Kidney glomerular epithelial cell (primary cell): ENCODE measurements around the gene PSMB9.
"Not testable (repeated sequence)": the region's sequence is repeated elsewhere in the genome, so short reads cannot be mapped to it uniquely, and the experiment has no call there.

Source experiments
- DNase-seq: peaks from one replicate; lab custom pipeline; 2025; lab: John Stamatoyannopoulos, UW

The PSMB9 gene

DNA sequence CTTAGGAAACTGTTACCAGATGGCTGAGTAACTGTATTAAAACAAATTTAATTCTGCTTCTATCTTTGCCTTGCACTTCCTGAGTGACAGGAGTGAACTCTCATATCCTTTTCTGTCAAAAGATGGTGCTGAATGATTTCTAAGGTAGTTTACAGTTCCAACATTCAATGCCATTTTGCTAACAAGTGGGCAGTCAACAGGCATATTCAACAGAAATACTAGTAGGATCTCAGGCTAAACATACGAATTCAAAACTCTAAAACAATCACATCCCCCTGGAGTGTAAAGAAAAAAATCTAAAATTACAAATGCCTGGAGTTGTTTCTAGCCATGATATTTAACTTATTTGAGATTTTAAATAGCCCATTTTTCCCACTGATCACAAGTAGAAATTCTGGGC is 6.7 kb downstream of the PSMB9 start:
- no peak for DNase-seq

DNA sequence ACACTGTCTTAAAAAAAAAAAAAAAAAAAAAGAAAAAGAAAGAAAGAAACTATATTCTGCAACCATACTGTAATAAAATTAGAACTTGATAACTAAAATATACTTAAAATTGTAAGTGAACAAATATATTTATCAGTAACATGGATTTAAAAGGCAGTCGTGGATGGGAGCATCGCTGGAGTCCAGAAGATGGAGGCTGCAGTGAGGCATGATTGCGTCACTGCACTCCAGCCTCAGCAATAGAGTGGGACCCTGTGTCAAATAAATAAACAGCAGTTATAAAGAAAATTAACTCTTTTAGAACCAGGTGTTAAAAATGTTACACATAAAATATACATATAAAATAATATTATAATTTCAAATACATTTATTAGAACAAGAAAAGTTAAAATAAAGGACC is 8.7 kb downstream of the PSMB9 start:
- DNase-seq = no peak

DNA sequence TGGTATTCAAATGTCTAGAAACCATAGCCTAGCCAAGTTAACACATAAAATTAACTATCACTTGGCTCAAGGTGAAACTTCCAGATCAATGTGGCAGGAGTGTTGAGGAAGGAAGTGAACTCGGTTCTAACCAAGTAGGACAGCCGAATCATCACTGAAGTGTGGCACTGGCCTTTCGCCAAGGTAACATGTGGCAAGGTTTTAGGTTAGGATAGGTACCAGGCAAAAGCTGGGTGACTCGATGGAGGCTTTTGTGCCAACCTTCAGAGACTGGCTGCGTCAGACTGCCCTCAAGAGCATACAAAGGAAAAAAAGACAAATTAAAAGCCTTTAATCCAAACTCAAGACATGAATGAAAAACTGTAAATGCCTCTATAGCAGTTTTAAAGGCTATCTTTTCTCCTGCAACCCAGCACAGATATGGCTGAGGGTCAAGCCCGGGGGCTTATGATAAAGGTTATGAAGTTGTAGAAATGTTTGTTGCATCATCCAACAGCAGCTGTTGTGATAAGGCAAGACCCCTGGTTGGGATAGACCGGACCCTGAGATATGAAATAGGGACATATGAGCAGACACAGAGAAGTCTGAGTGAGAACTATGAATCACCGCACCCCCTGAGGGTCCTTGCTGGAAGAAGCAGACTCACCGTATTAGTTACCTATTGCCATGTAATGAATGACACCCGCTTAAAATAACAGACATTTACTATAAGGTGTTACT is 11.9 kb downstream of the PSMB9 start:
- no peak for DNase-seq

DNA sequence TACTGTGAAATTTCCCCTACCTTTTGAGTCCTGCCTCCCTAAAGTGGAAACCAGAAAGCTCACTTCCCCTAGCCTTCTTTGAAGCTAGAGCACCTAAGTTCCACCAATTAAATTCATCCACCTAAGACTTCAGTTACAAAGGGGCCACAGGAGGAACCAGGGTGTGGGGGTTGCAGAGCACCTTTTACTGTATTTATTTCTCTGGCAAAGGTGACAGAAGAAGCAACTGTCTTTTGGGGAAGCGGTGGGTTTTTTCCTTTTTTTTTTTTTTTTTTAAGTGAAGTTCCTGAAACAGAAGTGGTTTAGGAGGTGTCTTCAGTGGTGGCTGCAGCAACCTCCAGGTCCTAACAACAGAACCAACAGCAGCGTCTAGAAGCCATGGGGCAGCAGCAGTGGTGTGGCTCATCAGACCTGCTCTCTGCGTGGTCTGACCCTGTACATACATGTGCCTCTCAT is 13.1 kb downstream of the PSMB9 start:
- DNase-seq = no peak

DNA sequence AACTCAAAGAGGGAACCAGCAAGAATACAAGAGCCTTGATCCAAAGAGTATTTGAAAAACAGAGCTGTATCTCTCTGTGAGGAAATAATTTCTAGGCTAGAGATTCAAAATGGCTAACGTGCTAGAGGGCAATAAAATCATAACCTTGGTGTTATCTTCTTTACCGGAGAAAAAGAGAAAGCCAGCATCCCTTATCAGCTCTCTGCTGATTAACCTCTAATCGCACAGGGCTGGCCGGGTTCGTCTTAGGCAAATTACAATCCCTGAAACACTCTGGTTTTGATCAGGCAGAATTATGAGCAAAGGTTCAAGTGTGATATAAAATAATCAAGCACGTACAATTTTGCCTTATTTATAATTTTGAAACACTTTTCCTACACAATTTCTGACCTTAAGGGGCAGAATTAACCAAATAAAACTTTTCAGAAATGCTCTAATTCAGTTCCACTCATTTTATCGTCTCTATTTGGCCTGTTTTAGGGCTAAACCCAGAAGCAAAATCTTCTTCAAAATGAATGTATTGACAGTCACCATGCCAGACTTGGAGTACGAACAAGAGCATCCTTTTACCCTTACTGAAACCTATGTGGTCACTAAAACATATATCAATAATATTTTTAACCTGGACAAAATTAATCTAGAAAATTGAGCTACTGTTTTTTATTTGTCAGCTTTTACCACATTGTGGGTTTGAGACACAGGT is 13.7 kb downstream of the PSMB9 start:
- no peak for DNase-seq

DNA sequence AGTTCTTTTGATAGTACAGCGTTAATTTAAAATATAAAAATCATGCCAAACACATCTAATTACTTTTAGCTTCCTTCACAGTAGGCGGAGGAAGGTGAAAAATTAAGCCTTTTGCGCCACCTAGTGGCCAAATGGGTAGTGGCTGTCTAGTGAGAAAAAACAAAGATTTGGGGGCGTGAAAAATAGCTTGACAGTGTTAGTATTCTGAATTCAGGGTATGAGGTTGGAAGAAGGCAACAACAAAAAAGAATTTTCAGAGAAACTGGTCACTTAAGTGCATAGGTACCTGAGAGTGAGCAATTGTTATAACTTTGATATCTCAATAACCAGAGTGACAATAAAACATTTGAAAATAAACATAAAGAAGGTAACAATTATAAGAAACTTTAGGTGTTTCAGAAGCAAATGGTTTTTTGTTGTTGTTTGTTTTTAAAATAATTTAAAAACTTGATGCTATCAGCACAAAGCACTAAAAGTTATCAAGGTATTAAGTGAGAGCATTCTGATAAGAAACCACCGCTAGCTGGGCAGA is 14.3 kb downstream of the PSMB9 start:
- peak; percentile 70 for DNase-seq

DNA sequence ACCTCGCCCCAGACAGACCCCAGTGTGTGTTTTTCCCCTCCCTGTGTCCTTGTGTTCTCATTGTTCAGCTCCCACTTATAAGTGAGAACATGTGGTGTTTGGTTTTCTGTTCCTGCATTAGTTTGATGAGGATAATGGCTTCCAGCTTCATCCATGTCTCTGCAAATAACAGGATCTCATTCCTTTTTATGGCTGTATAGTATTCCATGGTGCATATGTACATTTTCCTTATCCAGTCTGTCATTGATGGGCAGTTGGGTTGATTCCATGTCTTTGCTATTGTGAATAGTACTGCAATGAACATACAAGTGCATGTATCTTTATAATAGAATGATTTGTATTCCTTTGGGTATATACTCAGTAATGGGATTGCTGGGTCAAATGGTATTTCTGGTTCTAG is 20.0 kb downstream of the PSMB9 start:
- DNase-seq = not testable (repeated sequence)

DNA sequence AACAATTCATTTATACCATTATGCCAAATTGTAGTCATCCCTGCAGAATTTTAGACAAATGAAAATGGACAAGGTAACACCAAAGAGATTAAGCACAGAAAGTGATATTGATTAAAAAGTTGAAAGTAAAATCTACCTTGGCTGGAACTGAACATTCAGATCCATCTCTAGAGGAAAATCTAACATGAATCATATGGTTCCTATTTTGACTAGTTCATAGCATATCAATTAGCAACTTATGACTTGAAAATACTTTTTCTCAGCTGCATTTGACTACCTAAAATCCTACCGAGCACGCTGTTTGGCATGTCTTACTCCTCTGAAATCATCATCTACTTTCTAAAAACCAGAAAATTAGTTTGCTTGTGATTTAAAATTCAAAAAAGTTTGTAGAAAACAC is 22.6 kb downstream of the PSMB9 start:
- no peak for DNase-seq

DNA sequence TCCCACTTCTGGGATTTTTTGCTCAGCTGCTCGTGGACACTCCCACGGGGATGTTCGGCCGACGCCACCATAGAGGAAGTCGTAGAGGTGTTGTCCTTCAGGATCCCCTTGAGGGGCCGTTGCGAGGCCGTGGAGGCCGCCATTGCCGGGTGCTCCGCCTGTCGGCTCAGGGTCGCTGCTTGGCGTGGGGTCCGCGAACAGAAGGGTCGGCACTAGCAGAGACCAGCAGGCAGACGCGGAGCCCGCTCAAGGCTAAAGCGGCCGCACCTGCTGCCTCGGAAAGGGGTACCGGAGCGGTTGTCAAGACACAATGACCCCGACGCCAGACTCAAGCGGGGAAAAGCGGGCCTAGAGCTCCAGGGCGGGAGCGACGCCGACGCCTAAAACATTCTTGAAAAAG is 25.7 kb downstream of the PSMB9 start:
- DNase-seq = no peak

DNA sequence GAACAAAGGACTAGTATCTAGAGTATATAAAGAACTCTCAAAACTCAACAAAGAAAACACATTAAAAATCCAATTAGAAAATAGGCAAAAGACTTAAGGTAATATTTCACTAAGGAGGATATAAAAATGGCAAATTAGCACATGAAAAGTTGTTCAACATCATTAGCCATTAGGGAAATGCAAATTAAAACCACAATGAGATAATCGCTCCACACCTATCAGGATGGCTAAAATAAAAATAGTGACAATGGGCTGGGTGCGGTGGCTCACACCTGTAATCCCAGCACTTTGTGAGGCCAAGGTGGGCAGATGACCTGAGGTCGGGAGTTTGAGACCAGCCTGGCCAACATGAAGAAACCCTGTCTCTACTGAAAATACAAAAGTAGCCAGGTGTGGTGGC is 27.0 kb downstream of the PSMB9 start:
- DNase-seq = not testable (repeated sequence)

DNA sequence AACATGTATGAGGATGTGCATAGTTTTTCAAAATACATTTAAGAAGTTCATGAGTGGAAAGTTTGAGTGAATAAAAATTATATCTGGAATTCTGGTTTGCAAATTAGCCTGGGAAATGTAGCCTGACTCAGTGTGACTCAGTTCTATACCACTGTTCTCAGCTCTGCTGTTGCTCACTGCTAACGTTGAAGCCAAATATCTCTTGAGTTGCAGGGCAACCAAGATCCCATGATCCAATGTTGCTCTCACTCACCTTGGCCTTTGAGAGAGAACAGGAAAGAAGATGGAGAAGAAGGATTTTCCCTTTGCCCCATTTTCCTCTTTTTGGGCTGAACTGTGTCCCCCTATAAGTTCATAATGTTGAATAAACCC is 28.9 kb downstream of the PSMB9 start:
- no peak for DNase-seq

DNA sequence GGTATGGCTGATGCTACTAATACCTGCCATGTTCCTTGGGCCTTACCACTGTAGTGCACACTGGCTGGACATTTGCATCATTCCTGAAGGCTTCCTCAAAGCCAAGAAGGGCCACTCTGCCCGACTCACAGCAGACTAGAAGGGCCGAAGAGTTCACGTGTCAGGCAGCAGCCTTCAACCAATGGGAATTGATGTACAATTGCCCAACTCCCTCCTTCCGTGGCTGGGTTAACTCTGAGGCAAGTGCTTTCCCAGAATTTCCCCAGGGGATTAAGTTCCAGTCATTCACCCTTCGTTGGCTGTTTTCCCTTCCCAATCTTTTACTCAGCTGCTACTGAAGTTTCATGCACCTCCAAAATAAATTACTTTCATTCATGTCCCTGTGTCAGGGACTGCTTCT is 29.8 kb downstream of the PSMB9 start:
- DNase-seq = no peak

DNA sequence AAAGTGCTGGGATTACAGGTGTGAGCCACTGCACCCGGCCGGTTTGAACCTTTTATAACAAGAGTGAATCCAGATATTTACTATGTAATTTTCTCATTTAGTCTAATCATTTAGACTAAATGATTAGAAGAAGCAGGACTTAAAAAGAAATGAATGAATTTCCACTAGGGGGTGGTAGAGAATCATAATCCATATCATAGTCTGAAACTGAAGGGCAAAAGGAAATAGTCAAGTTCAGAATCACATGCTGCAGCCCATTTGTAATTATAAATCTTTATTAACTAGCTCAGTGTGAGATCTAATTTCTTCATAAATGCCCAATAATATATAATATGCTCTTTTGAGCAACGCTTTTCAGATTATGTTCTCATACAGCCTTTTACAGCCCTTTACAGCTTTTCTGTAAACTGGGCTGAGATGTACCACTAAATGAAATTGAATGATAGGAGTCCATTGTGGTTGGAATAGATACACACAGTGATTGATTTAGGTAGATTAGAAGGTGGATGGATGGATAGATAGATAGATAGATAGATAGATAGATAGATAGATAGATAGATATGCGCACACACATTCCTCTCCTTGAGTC is 31.8 kb downstream of the PSMB9 start:
- peak; percentile 67 for DNase-seq

DNA sequence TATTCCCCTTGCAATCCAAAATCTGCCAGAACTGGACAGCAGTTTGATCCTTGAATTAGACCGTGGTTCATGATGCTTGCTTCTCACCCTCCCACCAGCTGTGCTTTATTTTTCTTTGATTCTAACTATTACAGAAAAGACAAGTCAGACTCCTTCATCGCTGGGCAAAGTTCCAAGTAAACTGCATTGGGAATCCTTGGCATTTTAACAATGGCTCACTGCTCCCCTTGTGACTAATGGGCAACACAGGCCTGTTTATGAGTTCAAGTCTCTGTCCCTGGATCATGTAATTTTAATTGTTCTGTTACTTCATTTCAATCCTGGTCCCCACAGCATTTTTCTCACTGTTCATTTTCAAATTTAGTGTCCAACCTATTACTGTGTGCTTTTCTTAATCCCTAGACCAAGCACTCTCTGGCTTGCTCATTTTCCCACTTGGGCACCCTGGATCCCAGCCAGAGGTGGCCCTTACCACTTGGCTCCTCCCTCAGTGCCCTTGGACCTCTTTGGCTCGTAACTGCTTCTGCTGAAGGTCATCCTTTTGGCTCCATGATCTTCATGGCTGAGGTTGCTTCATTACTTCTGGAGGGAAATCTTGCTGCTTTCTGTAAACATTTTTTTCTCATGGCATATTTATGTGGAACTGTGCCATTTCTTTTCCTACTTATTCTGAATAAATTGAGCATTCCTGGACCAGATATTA is 32.8 kb downstream of the PSMB9 start:
- peak; percentile 41 for DNase-seq

DNA sequence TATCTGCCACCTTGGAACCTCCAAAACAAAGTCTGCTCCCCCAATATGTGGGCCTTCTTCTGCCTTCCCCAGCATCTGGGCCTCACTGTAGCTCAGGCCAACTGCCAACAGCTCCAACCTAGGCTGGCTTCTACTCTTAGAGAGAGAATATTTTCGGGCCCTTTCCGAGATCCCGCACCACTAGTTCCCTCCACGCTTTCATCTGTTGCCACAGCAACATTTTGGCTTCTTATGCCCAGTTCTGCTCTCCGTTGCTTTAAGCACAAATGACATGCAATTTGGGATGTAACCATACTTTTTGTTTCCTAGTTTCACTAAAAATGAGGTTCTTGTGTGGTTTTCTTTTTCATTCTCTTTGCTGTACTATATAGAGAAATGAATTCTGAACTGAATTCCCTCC is 33.6 kb downstream of the PSMB9 start:
- DNase-seq = no peak

DNA sequence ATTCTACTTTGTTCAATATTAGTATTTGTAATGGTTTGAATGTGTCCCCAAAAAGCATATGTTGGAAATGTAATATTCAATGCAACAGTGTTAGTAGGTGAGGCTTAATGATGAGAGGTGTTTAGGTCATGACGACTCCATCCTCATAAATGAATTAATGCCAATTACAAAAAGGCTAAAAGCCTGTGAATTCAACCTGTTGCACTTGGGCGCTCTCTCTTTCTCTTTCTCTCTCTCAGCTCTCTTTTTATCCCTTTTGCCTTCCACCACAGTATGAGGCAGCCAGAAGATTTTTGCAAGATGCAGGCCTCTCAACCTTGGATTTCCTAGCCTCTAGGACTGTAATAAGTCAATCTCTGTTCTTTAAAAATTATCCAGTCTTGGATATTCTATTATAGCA is 34.6 kb downstream of the PSMB9 start:
- no peak for DNase-seq

DNA sequence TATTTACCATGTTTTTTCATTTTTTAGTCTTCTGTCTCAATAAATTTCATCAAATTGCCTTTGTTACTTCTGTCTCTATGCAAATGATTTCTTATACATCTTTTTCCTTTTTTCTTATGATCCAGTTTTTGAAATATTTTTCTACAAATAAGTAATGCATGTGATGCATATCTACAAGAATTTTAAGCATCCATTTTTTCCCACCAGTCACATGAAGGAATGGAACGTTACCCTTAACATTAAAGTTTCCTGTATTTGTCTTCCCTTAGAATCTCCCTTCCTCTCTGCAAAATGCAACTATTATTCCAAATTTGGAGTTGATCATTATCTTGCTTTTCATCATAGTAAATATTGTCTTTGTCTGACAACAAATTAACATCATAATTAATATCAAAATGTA is 35.5 kb downstream of the PSMB9 start:
- DNase-seq = no peak

DNA sequence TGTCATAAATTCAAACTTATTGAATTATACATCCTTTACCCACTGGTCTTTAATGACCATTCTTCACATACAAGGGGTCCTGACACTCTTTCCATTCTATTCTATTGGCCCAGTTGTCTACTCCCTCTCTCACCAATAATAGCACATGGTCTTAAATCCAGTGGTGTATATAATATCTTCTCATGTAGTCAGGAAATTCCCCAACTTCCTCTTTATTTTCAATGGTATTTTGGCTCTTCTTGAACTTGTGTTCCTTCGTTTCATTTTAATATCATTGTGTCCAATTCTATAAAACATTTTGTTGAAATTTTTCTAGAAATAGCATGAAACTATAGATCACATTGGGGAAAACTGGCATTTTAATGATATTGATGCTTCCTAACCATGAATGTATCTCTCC is 36.8 kb downstream of the PSMB9 start:
- DNase-seq = no peak

DNA sequence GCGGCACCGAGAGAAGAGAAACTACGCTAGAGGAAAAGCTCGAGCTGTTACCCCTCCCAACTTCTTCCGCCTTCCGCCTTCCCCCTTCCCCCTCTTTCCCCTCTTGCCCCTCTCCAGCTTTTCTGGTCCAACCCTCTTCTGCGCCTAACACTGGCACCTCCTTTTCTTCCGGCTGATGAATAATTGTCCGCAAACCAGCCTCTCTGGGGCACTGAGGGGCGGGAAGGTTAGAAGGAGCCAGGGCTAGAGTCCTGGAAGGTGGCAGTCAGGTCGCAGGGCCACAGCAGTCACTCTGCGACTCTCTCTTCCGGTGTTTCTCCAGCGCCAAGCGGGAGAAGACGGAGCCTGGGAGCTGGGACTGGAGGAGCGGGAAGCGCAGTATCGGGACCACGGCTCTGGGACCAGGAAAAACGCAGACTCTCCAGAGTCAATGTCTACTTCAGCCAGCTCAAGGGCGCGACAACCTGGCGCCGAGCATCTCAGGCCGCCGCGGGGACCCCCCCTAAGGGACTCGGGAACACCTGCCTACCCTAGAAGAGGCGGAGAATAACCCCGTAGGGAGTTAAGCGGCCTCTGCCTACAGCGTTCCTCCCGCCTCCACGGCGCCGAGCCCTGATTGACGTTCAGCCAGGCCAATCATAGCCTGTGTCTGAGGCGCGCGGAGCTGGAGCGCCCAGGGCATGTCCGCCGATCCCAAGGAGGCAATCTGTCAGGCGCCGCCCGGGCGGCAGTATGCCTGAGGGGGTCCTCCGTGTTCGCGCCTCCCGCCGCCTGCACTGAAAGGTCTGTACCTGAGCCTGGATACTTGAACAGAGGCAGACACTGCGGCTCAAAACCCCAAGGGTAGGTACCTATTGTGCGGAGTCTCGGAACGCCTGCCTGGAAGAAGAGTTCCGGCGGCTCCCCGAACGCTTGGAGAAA is 40.4 kb downstream of the PSMB9 start:
- DNase-seq = peak; percentile 85

DNA sequence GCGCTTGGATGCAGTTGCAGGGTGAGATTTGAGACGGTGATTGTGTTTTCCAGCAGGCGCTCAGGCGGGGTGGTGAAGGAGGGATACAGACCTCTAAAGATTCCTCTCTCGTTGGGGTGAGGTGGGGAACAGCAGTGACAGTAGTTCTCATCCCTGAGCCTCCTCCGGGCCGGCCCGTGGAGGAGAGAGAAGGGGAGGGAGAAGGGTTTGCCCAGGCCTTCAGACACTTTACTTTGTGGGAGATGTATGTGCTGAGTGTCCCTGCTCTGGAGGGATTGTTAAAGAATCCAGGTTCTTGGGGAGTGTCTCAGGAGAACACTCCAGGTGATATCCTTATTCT is 41.0 kb downstream of the PSMB9 start:
- no peak for DNase-seq

DNA sequence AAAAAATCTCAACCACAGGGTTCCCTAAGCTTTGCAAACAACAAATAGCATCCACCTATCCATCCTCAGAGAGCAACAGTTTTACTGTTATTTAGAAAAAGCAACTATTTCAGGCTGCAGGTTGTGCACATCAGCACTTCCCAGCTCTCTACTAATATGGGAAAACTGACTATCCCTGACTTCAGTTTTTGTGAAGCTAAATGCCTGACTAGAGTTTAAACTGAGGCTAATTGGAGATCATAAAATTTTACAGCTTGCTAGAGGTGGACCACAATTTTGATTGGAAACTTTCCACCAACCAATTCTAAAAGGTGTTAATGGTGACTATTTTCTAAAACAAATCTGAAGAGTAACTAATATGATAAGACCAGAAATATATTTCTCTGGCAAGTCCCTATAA is 50.0 kb downstream of the PSMB9 start:
- no peak for DNase-seq

DNA sequence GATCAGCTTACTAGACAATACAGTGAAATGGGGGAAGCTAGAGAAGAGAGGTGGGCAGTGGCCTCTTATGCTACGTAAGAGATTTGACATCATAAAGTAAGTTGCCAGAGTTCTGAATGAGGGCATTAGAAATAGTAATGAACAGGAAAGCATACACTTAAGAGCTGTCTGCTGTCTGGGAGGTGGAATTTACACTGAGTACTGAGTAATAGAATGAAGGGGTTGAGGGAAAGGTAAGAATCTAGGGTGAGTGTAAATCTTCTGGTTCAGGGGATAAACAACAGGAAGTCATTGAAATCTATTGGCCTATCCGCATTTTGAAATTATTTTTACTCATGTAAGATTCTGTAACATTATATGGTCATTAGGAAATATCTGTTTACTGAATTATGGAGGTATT is 51.1 kb downstream of the PSMB9 start:
- DNase-seq = no peak
